Liver (tissue), 3 donors: Measurements from ENCODE around the gene GLP1R.

Source experiments
- GABPA ChIP-seq, 2 donors: IDR thresholded peaks in 1 of 2; conservative IDR thresholded peaks in 1 of 2; 2 replicates each; pipeline ENCODE4 v1.6.1; 2016; ENCODE audit warnings: antibody characterized with exemption in 2 of 2, mild to moderate bottlenecking in 1 of 2, moderate library complexity in 1 of 2
- JUND ChIP-seq, 2 donors: IDR thresholded peaks; 2 replicates each; pipeline ENCODE4 v1.6.1; 2016; ENCODE audit warnings: antibody characterized with exemption in 2 of 2
- MAX ChIP-seq: IDR thresholded peaks from 2 replicates; pipeline ENCODE4 v1.6.1; 2016; ENCODE audit warnings: antibody characterized with exemption
- RAD21 ChIP-seq, 2 donors: IDR thresholded peaks; 2 replicates each; pipeline ENCODE4 v1.6.1; 2016; ENCODE audit warnings: antibody characterized with exemption in 2 of 2, mild to moderate bottlenecking in 2 of 2
- REST ChIP-seq: IDR thresholded peaks from 2 replicates; pipeline ENCODE4 v1.6.1; 2016; ENCODE audit warnings: antibody characterized with exemption, mild to moderate bottlenecking
- RXRA ChIP-seq, 2 donors: IDR thresholded peaks; 2 replicates each; pipeline ENCODE4 v1.6.1; 2017 to 2018; ENCODE audit warnings: antibody characterized with exemption in 2 of 2, mild to moderate bottlenecking in 1 of 2
- SP1 ChIP-seq: IDR thresholded peaks from 2 replicates; pipeline ENCODE4 v1.6.1; 2018; ENCODE audit warnings: antibody characterized with exemption, mild to moderate bottlenecking
- TAF1 ChIP-seq: conservative IDR thresholded peaks from 2 replicates; pipeline ENCODE4 v1.6.1; 2016; ENCODE audit warnings: antibody characterized with exemption, mild to moderate bottlenecking
- TF ChIP-seq, protein P1 (sequence below): fragments of 150-350 bp; IDR thresholded peaks from 2 replicates; pipeline ENCODE4 v1.5.1; 2017; ENCODE audit warnings: improper control_type of control experiment, low read depth, low read length; ENCODE audit not compliant: missing input control
- TF ChIP-seq, protein P2 (sequence below): IDR thresholded peaks from 2 replicates; pipeline ENCODE4 v1.6.1; 2016; ENCODE audit warnings: antibody characterized with exemption
- donor health status: healthy.
- donor health status: healthy.

- TF ChIP-seq, protein P1, sequence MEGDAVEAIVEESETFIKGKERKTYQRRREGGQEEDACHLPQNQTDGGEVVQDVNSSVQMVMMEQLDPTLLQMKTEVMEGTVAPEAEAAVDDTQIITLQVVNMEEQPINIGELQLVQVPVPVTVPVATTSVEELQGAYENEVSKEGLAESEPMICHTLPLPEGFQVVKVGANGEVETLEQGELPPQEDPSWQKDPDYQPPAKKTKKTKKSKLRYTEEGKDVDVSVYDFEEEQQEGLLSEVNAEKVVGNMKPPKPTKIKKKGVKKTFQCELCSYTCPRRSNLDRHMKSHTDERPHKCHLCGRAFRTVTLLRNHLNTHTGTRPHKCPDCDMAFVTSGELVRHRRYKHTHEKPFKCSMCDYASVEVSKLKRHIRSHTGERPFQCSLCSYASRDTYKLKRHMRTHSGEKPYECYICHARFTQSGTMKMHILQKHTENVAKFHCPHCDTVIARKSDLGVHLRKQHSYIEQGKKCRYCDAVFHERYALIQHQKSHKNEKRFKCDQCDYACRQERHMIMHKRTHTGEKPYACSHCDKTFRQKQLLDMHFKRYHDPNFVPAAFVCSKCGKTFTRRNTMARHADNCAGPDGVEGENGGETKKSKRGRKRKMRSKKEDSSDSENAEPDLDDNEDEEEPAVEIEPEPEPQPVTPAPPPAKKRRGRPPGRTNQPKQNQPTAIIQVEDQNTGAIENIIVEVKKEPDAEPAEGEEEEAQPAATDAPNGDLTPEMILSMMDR: no peak
- TF ChIP-seq GABPA (IDR thresholded peaks at IDR 0.05 in 1 of 2, conservative IDR thresholded peaks at IDR 0.05 in 1 of 2) (no peak), RAD21 (IDR thresholded peaks at IDR 0.05) (no peak), JUND (IDR thresholded peaks at IDR 0.05) (no peak), RXRA (IDR thresholded peaks at IDR 0.05) (no peak), SP1 (no peak), TAF1 (no peak), MAX (no peak), REST (no peak)
- TF ChIP-seq, protein P2, sequence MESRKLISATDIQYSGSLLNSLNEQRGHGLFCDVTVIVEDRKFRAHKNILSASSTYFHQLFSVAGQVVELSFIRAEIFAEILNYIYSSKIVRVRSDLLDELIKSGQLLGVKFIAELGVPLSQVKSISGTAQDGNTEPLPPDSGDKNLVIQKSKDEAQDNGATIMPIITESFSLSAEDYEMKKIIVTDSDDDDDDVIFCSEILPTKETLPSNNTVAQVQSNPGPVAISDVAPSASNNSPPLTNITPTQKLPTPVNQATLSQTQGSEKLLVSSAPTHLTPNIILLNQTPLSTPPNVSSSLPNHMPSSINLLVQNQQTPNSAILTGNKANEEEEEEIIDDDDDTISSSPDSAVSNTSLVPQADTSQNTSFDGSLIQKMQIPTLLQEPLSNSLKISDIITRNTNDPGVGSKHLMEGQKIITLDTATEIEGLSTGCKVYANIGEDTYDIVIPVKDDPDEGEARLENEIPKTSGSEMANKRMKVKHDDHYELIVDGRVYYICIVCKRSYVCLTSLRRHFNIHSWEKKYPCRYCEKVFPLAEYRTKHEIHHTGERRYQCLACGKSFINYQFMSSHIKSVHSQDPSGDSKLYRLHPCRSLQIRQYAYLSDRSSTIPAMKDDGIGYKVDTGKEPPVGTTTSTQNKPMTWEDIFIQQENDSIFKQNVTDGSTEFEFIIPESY: no peak
These were observed 7.1 kb downstream of the GLP1R start for GRCh38 chr6:39055661-39056060.
